ENCODE results near the gene ARHGAP26. TPM values are rescaled to one million over a fixed set of nuclear protein-coding genes. Genes with fewer than 3 reads are reported as not detected.

Gene ARHGAP26
- total RNA-seq, 1 experiment from 2014 or later = 34.5 TPM

DNA sequence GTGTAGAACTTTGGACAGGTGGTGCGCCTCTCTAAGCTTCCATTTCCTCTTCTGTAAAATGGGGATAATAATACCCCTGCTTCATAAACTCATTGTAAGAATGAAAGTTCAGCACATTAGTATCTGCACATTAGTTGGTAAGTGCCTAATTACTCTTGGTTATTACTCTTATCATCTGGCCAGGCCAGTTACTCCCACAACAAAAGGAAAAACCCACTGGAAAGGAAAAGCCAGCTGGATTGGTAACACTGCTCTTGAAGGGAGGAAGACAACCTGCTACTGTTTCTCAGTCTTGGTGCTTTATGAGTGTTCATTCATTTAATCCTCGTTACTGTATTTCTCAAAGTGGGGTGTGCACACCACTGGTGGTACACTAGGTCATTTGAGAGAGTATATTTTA is 251.4 kb downstream of the ARHGAP26 start:
- intact Hi-C loops (cut with micrococcal nuclease) = no loop called here
- H3K4me1 ChIP-seq (ENCODE audit: control insufficient read depth in 1 of 2, insufficient read depth in 2 of 2, low read length in 2 of 2) = no peaks in the 10 kb centered on the region
- no peaks in the 10 kb centered on the region for H3K9me2 ChIP-seq (ENCODE audit: insufficient read depth)
- H4K20me1 ChIP-seq (ENCODE audit: insufficient read depth) = no peaks in the 10 kb centered on the region
- CTCF ChIA-PET = no interaction called here
- H3K4me3 ChIP-seq (replicated peaks in 1 of 2; ENCODE audit: low read depth in 1 of 2, low read length in 2 of 2) = no peak overlapping the region
- DNase-seq (ENCODE audit: low read depth, low spot score) (no peak), ATAC-seq (no peak)
- no TSS peak for BruUV-seq (replicated peaks)
- no peak overlapping the region for H3K9ac ChIP-seq (ENCODE audit: low read length)
- TF ChIP-seq, protein P1, sequence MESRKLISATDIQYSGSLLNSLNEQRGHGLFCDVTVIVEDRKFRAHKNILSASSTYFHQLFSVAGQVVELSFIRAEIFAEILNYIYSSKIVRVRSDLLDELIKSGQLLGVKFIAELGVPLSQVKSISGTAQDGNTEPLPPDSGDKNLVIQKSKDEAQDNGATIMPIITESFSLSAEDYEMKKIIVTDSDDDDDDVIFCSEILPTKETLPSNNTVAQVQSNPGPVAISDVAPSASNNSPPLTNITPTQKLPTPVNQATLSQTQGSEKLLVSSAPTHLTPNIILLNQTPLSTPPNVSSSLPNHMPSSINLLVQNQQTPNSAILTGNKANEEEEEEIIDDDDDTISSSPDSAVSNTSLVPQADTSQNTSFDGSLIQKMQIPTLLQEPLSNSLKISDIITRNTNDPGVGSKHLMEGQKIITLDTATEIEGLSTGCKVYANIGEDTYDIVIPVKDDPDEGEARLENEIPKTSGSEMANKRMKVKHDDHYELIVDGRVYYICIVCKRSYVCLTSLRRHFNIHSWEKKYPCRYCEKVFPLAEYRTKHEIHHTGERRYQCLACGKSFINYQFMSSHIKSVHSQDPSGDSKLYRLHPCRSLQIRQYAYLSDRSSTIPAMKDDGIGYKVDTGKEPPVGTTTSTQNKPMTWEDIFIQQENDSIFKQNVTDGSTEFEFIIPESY (IDR thresholded peaks at IDR 0.05; ENCODE audit: extremely low read depth, insufficient replicate concordance, low read length) = no peak
- TF ChIP-seq, protein P2, sequence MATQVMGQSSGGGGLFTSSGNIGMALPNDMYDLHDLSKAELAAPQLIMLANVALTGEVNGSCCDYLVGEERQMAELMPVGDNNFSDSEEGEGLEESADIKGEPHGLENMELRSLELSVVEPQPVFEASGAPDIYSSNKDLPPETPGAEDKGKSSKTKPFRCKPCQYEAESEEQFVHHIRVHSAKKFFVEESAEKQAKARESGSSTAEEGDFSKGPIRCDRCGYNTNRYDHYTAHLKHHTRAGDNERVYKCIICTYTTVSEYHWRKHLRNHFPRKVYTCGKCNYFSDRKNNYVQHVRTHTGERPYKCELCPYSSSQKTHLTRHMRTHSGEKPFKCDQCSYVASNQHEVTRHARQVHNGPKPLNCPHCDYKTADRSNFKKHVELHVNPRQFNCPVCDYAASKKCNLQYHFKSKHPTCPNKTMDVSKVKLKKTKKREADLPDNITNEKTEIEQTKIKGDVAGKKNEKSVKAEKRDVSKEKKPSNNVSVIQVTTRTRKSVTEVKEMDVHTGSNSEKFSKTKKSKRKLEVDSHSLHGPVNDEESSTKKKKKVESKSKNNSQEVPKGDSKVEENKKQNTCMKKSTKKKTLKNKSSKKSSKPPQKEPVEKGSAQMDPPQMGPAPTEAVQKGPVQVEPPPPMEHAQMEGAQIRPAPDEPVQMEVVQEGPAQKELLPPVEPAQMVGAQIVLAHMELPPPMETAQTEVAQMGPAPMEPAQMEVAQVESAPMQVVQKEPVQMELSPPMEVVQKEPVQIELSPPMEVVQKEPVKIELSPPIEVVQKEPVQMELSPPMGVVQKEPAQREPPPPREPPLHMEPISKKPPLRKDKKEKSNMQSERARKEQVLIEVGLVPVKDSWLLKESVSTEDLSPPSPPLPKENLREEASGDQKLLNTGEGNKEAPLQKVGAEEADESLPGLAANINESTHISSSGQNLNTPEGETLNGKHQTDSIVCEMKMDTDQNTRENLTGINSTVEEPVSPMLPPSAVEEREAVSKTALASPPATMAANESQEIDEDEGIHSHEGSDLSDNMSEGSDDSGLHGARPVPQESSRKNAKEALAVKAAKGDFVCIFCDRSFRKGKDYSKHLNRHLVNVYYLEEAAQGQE (IDR thresholded peaks at IDR 0.05; ENCODE audit: low read depth) = no peak
- no peak for TF ChIP-seq TCF7L2 (IDR thresholded peaks at IDR 0.05; ENCODE audit: borderline replicate concordance, extremely low read depth, insufficient read depth, insufficient read length)
- TF ChIP-seq CBX3 (IDR thresholded peaks at IDR 0.05; ENCODE audit: low read depth) = no peak
- no peak for TF ChIP-seq SRF (IDR thresholded peaks at IDR 0.05; ENCODE audit: low read depth)
- TF ChIP-seq EGR1 (IDR thresholded peaks at IDR 0.05; ENCODE audit: low read depth) = no peak
- TF ChIP-seq JUND (IDR thresholded peaks at IDR 0.05) = no peak
- no peak for TF ChIP-seq YY1 (IDR thresholded peaks at IDR 0.05; ENCODE audit: extremely low read depth, insufficient replicate concordance, low read depth, low read length)
- TF ChIP-seq FOSL1 (IDR thresholded peaks at IDR 0.05; ENCODE audit: low read depth) = no peak
- TF ChIP-seq ZFX (IDR thresholded peaks at IDR 0.05) = no peak
- no peak for TF ChIP-seq SP1 (IDR thresholded peaks at IDR 0.05; ENCODE audit: low read depth)
- TF ChIP-seq SIN3A (IDR thresholded peaks at IDR 0.05; ENCODE audit: low read depth) = no peak
- TF ChIP-seq CEBPB (IDR thresholded peaks at IDR 0.05; ENCODE audit: low read depth) = no peak
- TF ChIP-seq, protein P3, sequence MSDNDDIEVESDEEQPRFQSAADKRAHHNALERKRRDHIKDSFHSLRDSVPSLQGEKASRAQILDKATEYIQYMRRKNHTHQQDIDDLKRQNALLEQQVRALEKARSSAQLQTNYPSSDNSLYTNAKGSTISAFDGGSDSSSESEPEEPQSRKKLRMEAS (IDR thresholded peaks at IDR 0.05) = no peak
- no peak for TF ChIP-seq ELF1 (IDR thresholded peaks at IDR 0.05; ENCODE audit: borderline replicate concordance, low read depth)
- TF ChIP-seq ZNF274 (IDR thresholded peaks at IDR 0.05; ENCODE audit: low read depth, low read length) = no peak
- H2AFZ ChIP-seq (ENCODE audit: low read depth, low read length, poor library complexity, severe bottlenecking) = no peak overlapping the region
- H3K36me3 ChIP-seq (ENCODE audit: control insufficient read depth in 1 of 2, insufficient read depth in 2 of 2, low read length in 2 of 2) = no peaks in the 10 kb centered on the region; a peak in 1 of 4 replicates
- no peaks in the 10 kb centered on the region for H3K27me3 ChIP-seq (ENCODE audit: insufficient read depth, low read length)
- H3K79me2 ChIP-seq (ENCODE audit: insufficient read depth, low read length) = no peaks in the 10 kb centered on the region
- H3K9me3 ChIP-seq (ENCODE audit: control insufficient read depth in 1 of 2, insufficient read depth in 1 of 2, low read depth in 1 of 2, low read length in 2 of 2) = no peaks in the 10 kb centered on the region
- H3K27ac ChIP-seq (ENCODE audit: low read depth, low read length) = no peak overlapping the region
- H3K4me2 ChIP-seq (ENCODE audit: low read length) = no peak overlapping the region
- RAD21 ChIA-PET (ENCODE audit: low non-redundant PET in 1 of 2, low total read pairs in 2 of 2, uncharacterized antibody in 2 of 2, unreplicated experiment in 2 of 2) = no interaction called here
- POLR2A ChIA-PET = no interaction called here
